Measurements from ENCODE around the gene DLX2. TPM values are rescaled to one million over a fixed set of nuclear protein-coding genes. Genes with fewer than 3 reads are reported as not detected.
A peak's percentile ranks its signal among the peaks of the same experiment; 100 is the strongest.

The DLX2 gene
- total and polyA plus RNA-seq, 2 of the 13 experiments (the other 11 are each of a cell fraction or from before 2014, with no cell fraction given) = 0.07 to 0.15 TPM

DNA sequence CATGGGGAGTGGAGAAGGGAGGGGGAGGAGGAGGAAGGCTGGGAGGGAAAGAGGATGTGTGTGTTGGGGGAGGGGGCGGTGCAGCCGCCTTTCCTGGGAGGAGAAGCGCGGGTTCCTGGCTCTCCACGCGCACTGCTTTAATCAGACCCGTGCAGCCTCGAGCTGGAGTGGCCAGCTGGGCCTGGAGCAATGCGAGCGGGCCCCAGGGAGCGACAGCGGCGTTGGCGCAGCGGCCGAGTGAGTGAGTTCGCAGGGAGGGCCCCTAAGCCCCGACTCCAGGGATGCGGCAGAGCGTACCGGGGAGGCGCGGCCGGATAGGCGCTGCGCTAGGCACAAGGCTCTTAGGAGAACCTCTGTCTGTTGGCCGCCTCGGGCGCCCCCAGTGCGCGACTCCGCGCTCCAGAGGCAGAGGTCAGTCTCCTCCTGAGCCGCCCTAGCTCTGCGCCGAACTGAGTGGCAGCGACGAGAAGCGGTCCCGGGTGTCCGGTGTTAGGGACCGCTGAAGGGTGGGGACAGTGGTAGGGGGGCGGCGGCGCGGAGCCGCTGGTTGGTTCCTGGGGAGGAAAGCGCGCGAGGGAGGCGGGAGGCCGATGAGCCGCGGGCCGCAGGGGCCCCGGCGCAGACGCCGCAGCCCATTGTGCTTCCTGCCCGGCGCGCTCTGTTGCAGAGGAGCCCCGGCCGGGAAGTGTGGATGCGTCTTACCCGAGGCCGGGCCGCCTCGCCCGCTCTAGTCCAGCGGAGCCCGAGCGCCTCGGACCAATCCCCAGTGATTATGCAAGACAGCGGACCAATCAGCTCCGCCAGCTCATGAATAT is 17.8 kb downstream of the DLX2 start (continued):
- TF ChIP-seq ZNF407 (CRISPR knock-in tag; IDR thresholded peaks at IDR 0.05; ENCODE audit: not compliant biosample characterization) (no peak), KAT7 (CRISPR knock-in tag; IDR thresholded peaks at IDR 0.05; ENCODE audit: borderline replicate concordance) (no peak), CBFB (CRISPR knock-in tag; IDR thresholded peaks at IDR 0.05) (peak; percentile 55; the same call in 1 of the 2 replicates), POGZ (CRISPR knock-in tag; IDR thresholded peaks at IDR 0.05) (peak; percentile 53; the same call in 1 of the 2 replicates), ZNF556 (CRISPR knock-in tag; IDR thresholded peaks at IDR 0.05; ENCODE audit: borderline replicate concordance) (peak; percentile 77; the same call in 1 of the 2 replicates), MAFK (conservative IDR thresholded peaks at IDR 0.05 in 1 of 2, IDR thresholded peaks at IDR 0.05 in 1 of 2; ENCODE audit: low read length in 2 of 2) (no peak), TRIM22 (IDR thresholded peaks at IDR 0.05) (no peak), MAFF (IDR thresholded peaks at IDR 0.05; ENCODE audit: low read depth, low read length) (no peak), RORA (CRISPR knock-in tag; IDR thresholded peaks at IDR 0.05) (no peak), BRCA1 (CRISPR knock-in tag; IDR thresholded peaks at IDR 0.05) (no peak; the same call in 1 of the 2 replicates), ZNF350 (CRISPR knock-in tag; IDR thresholded peaks at IDR 0.05; ENCODE audit: borderline replicate concordance, low read depth) (no peak), ZNF891 (CRISPR knock-in tag; IDR thresholded peaks at IDR 0.05) (0 out of 2 replicates have a peak, but pooled peaks have one; percentile 12), THYN1 (CRISPR knock-in tag; IDR thresholded peaks at IDR 0.05; ENCODE audit: borderline replicate concordance, low read depth) (no peak)
- TF ChIP-seq, protein P1, sequence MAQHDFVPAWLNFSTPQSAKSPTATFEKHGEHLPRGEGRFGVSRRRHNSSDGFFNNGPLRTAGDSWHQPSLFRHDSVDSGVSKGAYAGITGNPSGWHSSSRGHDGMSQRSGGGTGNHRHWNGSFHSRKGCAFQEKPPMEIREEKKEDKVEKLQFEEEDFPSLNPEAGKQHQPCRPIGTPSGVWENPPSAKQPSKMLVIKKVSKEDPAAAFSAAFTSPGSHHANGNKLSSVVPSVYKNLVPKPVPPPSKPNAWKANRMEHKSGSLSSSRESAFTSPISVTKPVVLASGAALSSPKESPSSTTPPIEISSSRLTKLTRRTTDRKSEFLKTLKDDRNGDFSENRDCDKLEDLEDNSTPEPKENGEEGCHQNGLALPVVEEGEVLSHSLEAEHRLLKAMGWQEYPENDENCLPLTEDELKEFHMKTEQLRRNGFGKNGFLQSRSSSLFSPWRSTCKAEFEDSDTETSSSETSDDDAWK (CRISPR knock-in tag; IDR thresholded peaks at IDR 0.05) = no peak
- TF ChIP-seq, protein P2, sequence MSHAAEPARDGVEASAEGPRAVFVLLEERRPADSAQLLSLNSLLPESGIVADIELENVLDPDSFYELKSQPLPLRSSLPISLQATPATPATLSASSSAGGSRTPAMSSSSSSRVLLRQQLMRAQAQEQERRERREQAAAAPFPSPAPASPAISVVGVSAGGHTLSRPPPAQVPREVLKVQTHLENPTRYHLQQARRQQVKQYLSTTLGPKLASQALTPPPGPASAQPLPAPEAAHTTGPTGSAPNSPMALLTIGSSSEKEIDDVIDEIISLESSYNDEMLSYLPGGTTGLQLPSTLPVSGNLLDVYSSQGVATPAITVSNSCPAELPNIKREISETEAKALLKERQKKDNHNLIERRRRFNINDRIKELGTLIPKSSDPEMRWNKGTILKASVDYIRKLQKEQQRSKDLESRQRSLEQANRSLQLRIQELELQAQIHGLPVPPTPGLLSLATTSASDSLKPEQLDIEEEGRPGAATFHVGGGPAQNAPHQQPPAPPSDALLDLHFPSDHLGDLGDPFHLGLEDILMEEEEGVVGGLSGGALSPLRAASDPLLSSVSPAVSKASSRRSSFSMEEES (CRISPR knock-in tag; IDR thresholded peaks at IDR 0.05) = no peak
